Ovary (tissue), 9 donors: Measurements from ENCODE around the gene LDLRAD4. TPM values are rescaled to one million over a fixed set of nuclear protein-coding genes. Genes with fewer than 3 reads are reported as not detected.

Source experiments
- DNase-seq, 5 donors: peaks; one replicate each; pipeline ENCODE4 v3.0.0-alpha.2; 2019 to 2020
- H3K27ac ChIP-seq, 2 donors: fragments of 200-600 bp; one replicate each; pipeline versions ENCODE4 v1.5.1 to v1.8.0; 2019 to 2022
- H3K27me3 ChIP-seq: fragments of 200-600 bp; one replicate; pipeline ENCODE4 v1.8.0; 2022
- H3K36me3 ChIP-seq: fragments of 200-600 bp; sonication (generic); one replicate; pipeline ENCODE4 v1.5.1; 2019
- H3K4me1 ChIP-seq: one replicate; pipeline ENCODE4 v1.8.1; 2013; ENCODE audit warnings: mild to moderate bottlenecking, moderate library complexity; ENCODE audit not compliant: insufficient read depth
- H3K4me3 ChIP-seq: fragments of 200-600 bp; sonication (generic); one replicate; pipeline ENCODE4 v1.5.1; 2017
- H3K9me3 ChIP-seq, 2 donors: fragments of 200-600 bp in 1 of 2; sonication (generic) in 1 of 2; one replicate each; pipeline versions ENCODE4 v1.5.1 to v1.8.1; 2013 to 2019; ENCODE audit warnings: mild to moderate bottlenecking in 1 of 2, moderate library complexity in 1 of 2
- EP300 ChIP-seq: sonication (generic); formaldehyde crosslinking; IDR thresholded peaks from one replicate; pipeline ENCODE4 v1.6.1; 2017; ENCODE audit warnings: antibody characterized with exemption
- POLR2A ChIP-seq: fragments of 450-650 bp; IDR thresholded peaks from one replicate; pipeline ENCODE4 v1.6.1; 2017; ENCODE audit warnings: antibody characterized with exemption, mild to moderate bottlenecking, moderate library complexity
- WGBS, 3 donors: extraction: QIAGEN DNeasy Blood & Tissue Kit in 1 of 3; methylation state at CpG; one replicate each; pipeline versions ENCODE4 v1.1.5 to v1.1.7; 2013 to 2017; 5-methylcytosine and 5-hydroxymethylcytosine counted together
- intact Hi-C, 4 donors: fragments of 100-400 bp; cut with DNase I; formaldehyde crosslinking; loops; one replicate each; pipeline versions ENCODE4 v1.11.0 to v1.15.1; 2022 to 2023
- polyA plus RNA-seq, 2 donors: library from polyadenylated mRNA; stranded (reverse); fragments of 200-250 nt in 1 of 2; fragments of 350-450 nt in 1 of 2; fragmentation: Illumina TruSeq in 1 of 2; extraction: RNeasy Lipid Tissue Mini Kit (QIAGEN cat#74804) in 1 of 2; gene quantifications; one replicate each; pipeline ENCODE4 v1.2.3, GENCODE V29; 2013 to 2014
- total RNA-seq, 7 donors: library from RNA; depleted of rRNA in 2 of 7; stranded (reverse); fragments of >200 nt in 2 of 7; fragmentation: NEBNext Ultra II Directional in 3 of 7; extraction: Animal tissue kit (Norgen Biotek cat#: 25700) in 3 of 7; gene quantifications; one replicate each; pipeline versions ENCODE4 v1.1.0 to v1.2.4, GENCODE V29; 2016 to 2023
- TF ChIP-seq, protein P1 (sequence below), 3 donors: fragments of 450-650 bp in 2 of 3; fragments of 200-600 bp in 1 of 3; IDR thresholded peaks; one replicate each; pipeline versions ENCODE4 v1.5.1 to v1.8.0; 2016 to 2022; ENCODE audit warnings: antibody characterized with exemption in 3 of 3, mild to moderate bottlenecking in 1 of 3
- donor health status: DM: no; HTN: no; CAD: no; lungs with moderate emphysema.
- donor health status: DM: no; HTN: no; CAD: no.
- donor health status: Bipolar disorder and iron deficiency.
- donor health status: DM: yes; HTN: yes; CAD: no.
- donor health status: DM: no; HTN: no; CAD: no.
- donor health status: DM: yes; HTN: yes; CAD: no.

The LDLRAD4 gene
- total and polyA plus RNA-seq, 9 donors, result 2.3 to 31.6 (median 8.3) TPM

GRCh38 chr18:13328213-13328612 lies 109.7 kb downstream of the LDLRAD4 start:
- TF ChIP-seq, protein P1, sequence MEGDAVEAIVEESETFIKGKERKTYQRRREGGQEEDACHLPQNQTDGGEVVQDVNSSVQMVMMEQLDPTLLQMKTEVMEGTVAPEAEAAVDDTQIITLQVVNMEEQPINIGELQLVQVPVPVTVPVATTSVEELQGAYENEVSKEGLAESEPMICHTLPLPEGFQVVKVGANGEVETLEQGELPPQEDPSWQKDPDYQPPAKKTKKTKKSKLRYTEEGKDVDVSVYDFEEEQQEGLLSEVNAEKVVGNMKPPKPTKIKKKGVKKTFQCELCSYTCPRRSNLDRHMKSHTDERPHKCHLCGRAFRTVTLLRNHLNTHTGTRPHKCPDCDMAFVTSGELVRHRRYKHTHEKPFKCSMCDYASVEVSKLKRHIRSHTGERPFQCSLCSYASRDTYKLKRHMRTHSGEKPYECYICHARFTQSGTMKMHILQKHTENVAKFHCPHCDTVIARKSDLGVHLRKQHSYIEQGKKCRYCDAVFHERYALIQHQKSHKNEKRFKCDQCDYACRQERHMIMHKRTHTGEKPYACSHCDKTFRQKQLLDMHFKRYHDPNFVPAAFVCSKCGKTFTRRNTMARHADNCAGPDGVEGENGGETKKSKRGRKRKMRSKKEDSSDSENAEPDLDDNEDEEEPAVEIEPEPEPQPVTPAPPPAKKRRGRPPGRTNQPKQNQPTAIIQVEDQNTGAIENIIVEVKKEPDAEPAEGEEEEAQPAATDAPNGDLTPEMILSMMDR (IDR thresholded peaks at IDR 0.05), result no peak
- no peak for TF ChIP-seq POLR2A
- TF ChIP-seq EP300, result no peak
- Histone ChIP-seq H3K36me3 (no peaks in the 10 kb centered on the region), H3K4me3 (no peak overlapping the region), H3K27me3 (no peaks in the 10 kb centered on the region), H3K27ac (no peak overlapping the region), H3K9me3 (no peaks in the 10 kb centered on the region), H3K4me1 (no peaks in the 10 kb centered on the region)
- intact Hi-C loops, result no loop called here
- DNase-seq, result no peak
- WGBS, 3 donors, result 74 to 79% (median 75%) methylated on average over 1 of the region's 1 CpG

GRCh38 chr18:13330996-13331395 lies 112.4 kb downstream of the LDLRAD4 start:
- H3K36me3 ChIP-seq, result no peaks in the 10 kb centered on the region
- H3K27me3 ChIP-seq, result no peaks in the 10 kb centered on the region
- H3K4me1 ChIP-seq, result no peaks in the 10 kb centered on the region
- no peak overlapping the region for H3K27ac ChIP-seq
- no peak for DNase-seq
- no peak overlapping the region for H3K4me3 ChIP-seq
- TF ChIP-seq POLR2A (no peak), EP300 (no peak)
- TF ChIP-seq, protein P1 (IDR thresholded peaks at IDR 0.05), result no peak
- no peaks in the 10 kb centered on the region for H3K9me3 ChIP-seq
- 50 to 59% (median 52%) methylated on average over 1 of the region's 1 CpG for WGBS, 3 donors
- intact Hi-C loops, result no loop called here

- H3K4me3 ChIP-seq, result no peak overlapping the region
- WGBS, 3 donors, result 84 to 85% (median 85%) methylated on average over 3 of the region's 3 CpGs
- TF ChIP-seq EP300, result no peak
- TF ChIP-seq POLR2A, result no peak
- TF ChIP-seq, protein P1 (IDR thresholded peaks at IDR 0.05), result no peak
- DNase-seq, result no peak
- no peaks in the 10 kb centered on the region for H3K4me1 ChIP-seq
- no peak overlapping the region for H3K27ac ChIP-seq
- H3K36me3 ChIP-seq, result no peaks in the 10 kb centered on the region
- no peaks in the 10 kb centered on the region for H3K27me3 ChIP-seq
- intact Hi-C loops, result no loop called here
- H3K9me3 ChIP-seq, result no peaks in the 10 kb centered on the region
These were observed 113.3 kb downstream of the LDLRAD4 start for GRCh38 chr18:13331846-13332245.

GRCh38 chr18:13332874-13333273 lies 114.3 kb downstream of the LDLRAD4 start:
- no peaks in the 10 kb centered on the region for H3K4me1 ChIP-seq
- no peaks in the 10 kb centered on the region for H3K36me3 ChIP-seq
- no peak for DNase-seq
- intact Hi-C loops, result no loop called here
- 77% methylated on average over 5 of the region's 5 CpGs for WGBS, 3 donors
- H3K27ac ChIP-seq, result no peak overlapping the region
- no peak for TF ChIP-seq POLR2A
- TF ChIP-seq, protein P1 (IDR thresholded peaks at IDR 0.05), result no peak
- TF ChIP-seq EP300, result no peak
- no peaks in the 10 kb centered on the region for H3K9me3 ChIP-seq
- no peak overlapping the region for H3K4me3 ChIP-seq
- no peaks in the 10 kb centered on the region for H3K27me3 ChIP-seq

GRCh38 chr18:13335903-13336302 lies 117.3 kb downstream of the LDLRAD4 start:
- Histone ChIP-seq H3K4me1 (no peaks in the 10 kb centered on the region), H3K27ac (no peak overlapping the region), H3K36me3 (no peaks in the 10 kb centered on the region), H3K4me3 (no peak overlapping the region), H3K27me3 (no peaks in the 10 kb centered on the region), H3K9me3 (no peaks in the 10 kb centered on the region)
- no peak for DNase-seq
- intact Hi-C loops, result no loop called here
- TF ChIP-seq, protein P1 (IDR thresholded peaks at IDR 0.05), result no peak
- no peak for TF ChIP-seq EP300
- no peak for TF ChIP-seq POLR2A
- WGBS, 3 donors, result 45 to 61% (median 54%) methylated on average over 6 of the region's 6 CpGs
